GM10266 (cell line): ENCODE results near the gene DCHS1.

ENCODE experiments used
- DNase-seq: peaks from one replicate; pipeline ENCODE4 v3.0.0; 2012; ENCODE audit errors: extremely low spot score
- TF ChIP-seq, protein P1 (sequence below): IDR thresholded peaks from 2 replicates; pipeline ENCODE4 v1.5.1; 2012; ENCODE audit warnings: mild to moderate bottlenecking, low read depth; ENCODE audit not compliant: control insufficient read depth, insufficient read depth; ENCODE audit errors: missing control alignments

Gene DCHS1

DNA sequence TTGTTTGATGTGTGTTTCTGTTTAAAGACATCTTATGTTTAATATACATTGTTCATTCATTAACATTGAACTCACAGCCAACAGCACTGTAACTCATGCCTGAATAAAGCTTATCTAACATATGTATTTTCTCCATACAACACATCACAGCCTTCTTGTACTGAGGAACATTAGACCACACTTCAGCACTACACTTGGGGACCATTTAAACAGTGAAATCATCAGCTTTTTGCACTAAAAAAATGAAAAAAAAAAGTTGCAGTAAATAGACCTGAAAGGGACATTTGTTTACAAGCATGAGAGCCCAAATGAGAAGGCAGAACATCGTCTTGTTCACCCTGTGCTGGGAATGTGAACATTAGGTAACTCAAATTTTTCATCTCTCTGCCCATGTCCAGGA lies 21.1 kb downstream of the DCHS1 start:
- TF ChIP-seq, protein P1, sequence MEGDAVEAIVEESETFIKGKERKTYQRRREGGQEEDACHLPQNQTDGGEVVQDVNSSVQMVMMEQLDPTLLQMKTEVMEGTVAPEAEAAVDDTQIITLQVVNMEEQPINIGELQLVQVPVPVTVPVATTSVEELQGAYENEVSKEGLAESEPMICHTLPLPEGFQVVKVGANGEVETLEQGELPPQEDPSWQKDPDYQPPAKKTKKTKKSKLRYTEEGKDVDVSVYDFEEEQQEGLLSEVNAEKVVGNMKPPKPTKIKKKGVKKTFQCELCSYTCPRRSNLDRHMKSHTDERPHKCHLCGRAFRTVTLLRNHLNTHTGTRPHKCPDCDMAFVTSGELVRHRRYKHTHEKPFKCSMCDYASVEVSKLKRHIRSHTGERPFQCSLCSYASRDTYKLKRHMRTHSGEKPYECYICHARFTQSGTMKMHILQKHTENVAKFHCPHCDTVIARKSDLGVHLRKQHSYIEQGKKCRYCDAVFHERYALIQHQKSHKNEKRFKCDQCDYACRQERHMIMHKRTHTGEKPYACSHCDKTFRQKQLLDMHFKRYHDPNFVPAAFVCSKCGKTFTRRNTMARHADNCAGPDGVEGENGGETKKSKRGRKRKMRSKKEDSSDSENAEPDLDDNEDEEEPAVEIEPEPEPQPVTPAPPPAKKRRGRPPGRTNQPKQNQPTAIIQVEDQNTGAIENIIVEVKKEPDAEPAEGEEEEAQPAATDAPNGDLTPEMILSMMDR: no peak
- no peak for DNase-seq

DNA sequence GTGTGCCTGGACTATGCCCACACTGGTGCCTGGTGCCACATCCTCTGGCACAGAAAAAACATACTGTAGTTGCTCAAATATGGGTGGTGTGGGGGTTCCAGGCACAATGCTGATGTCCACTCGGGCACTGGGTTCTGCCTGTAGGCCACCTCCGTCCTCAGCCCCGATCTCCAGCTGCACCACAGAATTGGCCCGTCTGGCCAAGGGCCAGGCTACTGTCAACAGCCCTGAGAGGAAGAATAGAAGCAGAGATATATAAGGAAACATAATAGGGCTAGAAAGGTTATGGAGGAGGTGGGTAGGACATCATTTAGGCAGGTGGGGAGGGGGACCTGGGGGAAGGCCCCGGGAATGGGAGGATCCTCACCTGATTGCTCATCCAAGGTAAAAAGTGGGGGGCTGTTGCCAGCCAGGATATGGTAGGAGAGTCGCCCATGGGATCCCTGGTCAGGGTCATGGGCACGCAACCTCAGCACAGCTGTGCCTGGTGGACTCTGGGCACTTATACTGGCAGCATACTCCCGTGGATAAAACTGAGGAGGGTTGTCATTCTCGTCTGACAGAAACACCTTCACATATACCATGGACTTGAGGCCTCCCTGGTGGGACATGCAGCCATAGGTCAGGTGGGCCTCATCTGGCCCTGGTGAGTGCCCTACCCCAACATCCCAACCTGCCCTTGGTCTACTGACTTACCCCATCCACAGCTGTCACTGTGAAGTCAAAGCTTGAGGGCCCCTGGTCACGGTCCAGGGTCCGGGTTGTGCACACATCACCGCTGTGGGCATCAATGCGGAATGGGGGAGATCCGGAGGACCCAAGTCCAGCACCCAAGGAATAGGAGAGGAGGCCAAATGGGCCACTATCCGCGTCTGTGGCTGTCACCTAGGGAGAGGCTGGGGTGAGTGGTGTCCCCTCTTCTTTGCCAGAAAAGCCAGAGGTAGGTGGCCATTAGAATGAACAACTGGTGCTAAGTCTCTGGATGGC lies 21.9 kb downstream of the DCHS1 start:
- TF ChIP-seq, protein P1: no peak
- DNase-seq: no peak

DNA sequence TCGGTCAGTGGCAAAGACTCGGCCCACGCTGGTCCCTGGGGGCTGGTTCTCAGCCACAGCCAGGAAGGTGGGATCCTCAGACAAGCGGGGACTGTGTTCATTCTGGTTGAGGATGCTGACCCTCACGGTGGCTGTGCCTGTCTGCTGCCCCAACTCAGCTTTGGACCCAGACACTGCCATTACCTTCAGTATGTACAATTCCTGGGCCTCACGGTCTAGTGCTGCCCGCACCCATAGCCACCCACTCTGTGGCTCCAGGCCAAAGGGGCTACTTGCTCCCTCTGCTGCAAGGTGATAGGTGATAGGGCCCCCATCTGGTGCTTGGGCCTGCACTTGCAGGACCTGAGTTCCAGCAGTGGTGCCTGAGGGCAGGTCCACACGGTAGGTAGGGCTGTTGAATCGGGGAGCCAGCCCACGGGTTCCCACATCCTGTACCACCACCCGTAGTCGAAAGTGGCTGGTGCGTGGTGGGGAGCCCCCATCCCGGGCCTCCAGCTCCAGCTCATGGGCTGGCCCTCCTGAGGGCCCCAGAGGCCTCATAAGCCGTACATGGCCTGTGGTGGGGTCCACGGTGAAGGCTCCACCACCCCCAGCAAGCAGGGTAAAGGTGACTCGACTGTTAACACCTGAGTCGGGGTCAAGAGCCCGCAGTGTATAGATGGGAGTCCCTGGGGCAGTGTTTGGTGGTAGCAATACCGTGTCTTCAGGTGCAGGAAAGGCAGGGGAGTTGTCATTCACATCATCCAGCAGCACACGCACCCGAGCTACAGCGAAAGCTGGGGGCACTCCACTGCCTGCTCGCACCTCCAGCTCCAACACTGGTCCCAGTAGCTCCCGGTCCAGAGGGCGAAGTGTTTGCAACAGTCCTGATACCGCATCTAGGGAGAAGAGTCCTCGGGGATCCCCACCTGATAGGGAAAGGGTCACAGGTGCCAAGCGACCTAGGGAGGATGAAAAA lies 23.2 kb downstream of the DCHS1 start:
- DNase-seq: no peak
- TF ChIP-seq, protein P1: no peak

DNA sequence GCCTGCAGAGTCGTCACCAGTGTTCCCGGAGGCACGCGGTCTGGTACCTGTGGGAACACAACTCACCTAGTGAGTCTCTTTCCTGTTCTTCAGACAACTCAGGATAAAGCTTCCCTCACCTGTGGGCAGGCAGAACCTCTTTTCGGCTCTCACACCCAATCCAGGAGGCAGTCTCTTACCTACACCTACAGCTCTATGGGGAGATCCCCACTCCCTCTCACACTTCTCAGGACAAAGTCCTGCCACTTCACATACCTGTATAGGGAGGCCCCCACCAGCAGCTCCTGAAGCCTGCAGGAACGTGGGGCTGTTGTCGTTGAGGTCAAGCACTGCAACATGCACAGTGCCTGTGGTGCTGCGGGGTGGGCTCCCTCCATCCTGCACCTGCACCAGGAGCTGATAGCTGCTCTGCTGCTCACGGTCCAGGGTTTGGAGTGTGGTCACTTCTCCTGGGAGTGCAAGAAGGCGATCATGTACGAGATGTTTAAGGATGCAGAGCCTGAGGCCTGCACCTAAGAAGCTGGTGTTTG lies 24.2 kb downstream of the DCHS1 start:
- no peak for DNase-seq
- TF ChIP-seq, protein P1: no peak

DNA sequence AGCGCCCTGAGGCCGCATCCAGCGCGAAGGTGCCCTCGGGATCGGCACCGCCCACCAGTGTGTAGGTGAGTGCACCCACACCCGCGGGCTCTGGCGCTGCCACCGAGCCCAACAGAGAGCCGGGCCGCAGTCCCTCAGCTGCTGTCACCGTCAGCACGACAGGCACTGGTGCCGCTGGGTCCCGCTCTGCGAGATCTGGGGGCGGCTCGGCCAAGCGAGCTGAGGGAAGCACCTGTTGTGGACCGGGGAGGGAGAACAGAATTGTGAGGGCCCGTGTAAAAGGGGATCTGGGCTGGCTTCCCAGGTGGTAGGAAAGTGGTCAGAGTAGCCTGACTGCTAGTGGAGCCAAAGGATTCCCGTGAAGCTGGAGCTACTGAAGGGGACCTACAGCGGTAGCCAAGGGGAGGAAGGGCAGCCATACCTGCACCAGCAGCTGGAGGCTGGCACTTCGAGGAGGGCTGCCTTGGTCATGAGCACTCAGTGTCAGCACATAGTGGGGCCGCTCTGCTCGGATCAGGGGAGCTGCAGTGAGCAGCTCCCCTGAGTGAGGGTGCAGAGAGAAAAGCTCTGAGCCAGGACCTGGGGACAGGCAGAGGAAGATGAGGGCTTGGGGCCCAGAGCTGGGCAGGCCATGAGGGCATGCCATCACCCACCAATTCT lies 24.8 kb downstream of the DCHS1 start:
- no peak for DNase-seq
- TF ChIP-seq, protein P1: no peak

DNA sequence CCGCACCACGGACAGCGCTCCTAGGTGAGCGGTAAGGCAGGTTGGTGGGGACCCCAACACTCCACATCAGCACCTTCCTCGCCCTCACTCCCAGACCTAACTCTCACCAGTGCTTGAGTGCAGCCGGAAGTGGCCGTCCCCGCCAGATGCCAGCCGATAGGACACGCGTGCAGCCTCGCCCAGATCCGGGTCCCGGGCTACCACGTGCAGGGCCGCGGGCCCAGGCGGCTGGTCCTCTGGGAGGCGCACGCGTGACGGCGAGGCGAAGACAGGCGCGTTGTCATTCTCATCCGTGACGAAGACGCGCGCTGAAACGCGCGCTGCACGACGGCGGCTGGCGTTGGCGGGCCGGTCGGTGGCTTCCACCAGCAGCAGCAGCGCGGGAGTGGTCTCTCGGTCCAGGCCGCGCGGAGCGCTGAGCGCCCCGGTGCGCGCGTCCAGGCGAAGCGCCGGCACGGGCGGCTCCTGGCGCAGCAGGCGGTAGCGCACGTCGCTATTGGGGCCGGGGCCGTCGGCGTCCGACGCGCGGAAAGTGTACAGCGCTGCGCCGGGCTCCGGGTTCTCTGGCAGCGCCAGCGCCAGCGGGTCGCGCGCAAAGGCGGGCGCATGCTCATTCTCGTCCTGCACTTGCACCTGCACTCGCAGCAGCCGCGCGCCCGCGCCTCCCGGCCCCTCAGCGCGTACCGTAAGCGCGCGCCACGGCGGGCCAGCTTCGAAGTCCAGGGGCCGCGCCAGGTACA lies 25.5 kb downstream of the DCHS1 start:
- DNase-seq: no peak
- TF ChIP-seq, protein P1: no peak
